D721Med (cell line): ENCODE results near the gene LEKR1.

Source experiments
- DNase-seq: peaks from one replicate; pipeline ENCODE4 v3.0.0; 2011; ENCODE audit warnings: low spot score; ENCODE audit not compliant: insufficient read length
- FAIRE-seq: peaks from 2 replicates; lab custom pipeline; 2011; peaks lifted over from hg19 to GRCh38; lab: Jason Lieb, UNC
- CTCF ChIP-seq: IDR thresholded peaks from 2 replicates; pipeline ENCODE4 v1.5.1; 2012; ENCODE audit warnings: mild to moderate bottlenecking, control low read depth; ENCODE audit not compliant: insufficient read depth; ENCODE audit errors: missing control alignments

LEKR1 gene

GRCh38 chr3:156826144-156826895, at the start of gene LEKR1:
Gene LEKR1, plus strand, starts transcription at chr3:156826353. Its CDS starts 2,977 bp downstream, at chr3:156829330.
- TF ChIP-seq CTCF = no peak
- FAIRE-seq (no peak), DNase-seq (peak; percentile 72)

GRCh38 chr3:156776871-156777270, 49.3 kb upstream of the LEKR1 start:
- TF ChIP-seq CTCF = no peak
- FAIRE-seq (no peak), DNase-seq (no peak)

DNA sequence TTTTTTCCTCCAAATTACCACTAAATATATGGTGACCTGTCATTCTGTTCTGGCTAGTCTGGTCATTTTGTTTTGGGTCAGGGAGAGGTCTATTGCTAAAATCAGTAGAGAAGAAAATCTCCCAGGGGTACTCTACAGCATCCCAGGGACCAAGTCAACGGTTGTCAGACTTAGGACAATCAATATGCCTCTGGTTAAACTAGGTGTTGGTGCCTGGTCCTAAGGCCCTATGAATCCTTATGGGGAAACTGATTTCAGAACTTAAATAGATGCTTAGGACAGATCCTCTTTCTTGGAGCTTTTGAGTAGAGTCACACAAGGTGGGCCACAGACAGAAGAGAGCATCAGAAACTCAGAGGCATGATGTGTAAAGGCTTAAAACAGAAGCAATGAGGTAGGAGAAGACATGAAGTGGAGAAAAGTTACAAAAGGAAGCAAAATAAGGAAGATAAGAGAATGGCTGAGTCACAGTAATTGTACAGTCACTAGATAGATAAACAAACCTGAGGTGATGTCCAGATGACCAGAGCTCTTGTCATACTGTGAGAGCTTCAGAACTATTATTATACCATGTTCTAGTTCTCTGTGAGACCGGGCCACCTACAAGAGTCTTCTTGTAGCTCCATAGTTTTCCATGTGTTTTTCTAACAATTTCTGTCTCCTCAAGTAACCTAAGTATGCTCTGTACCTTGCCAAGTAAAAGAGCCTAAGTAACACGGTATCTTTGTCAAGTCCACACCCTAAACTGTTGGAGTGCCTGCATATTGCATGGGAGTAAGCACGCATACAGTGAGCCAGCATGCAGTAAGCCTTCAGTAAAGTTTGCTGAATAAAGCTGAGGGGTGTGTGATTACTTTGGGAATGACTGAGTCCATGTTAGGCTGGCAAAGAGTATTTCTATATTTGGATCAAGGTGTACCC, 44.6 kb upstream of the LEKR1 start:
- no peak for FAIRE-seq
- no peak for TF ChIP-seq CTCF
- no peak for DNase-seq

DNA sequence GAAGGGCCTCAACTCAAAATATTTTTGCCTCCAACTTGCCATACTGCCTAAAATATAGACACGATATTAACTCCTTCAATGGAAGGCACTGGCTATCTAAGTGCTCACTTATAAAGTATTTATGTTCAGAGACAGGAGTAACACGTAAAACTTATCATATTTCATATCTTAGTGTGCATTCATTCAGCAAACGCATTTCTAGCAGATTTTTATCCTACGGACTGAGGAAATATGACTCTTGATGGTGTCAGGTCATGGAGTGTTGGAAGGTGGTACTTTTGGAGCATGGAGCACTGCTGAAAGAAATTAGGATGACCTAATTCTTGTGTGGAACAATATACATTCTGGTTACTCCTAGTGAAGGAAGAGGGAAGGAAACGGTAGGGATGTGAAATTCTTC, 43.8 kb upstream of the LEKR1 start:
- FAIRE-seq = no peak
- TF ChIP-seq CTCF = no peak
- DNase-seq = no peak

DNA sequence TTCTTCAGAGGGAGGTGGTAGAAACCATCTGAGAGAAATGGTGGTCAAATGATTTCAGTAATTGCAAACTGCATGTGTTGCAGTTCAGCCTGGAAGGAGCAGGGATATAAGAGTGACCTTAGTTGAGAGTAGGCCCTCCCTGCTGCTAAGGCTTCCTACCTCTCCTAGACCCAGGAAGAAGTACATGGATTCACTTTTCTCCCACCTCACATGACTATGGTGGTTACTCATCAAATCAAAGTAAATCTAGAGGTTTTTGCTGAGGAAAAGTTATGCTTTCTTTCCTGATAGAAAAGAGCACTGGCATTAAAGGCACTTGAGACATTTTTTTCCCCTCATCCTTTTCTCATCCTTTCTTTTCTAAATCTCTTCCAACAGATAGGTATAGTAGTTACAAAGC, 43.2 kb upstream of the LEKR1 start:
- FAIRE-seq (no peak), DNase-seq (no peak)
- TF ChIP-seq CTCF = no peak

- TF ChIP-seq CTCF = no peak
- no peak for FAIRE-seq
- DNase-seq = no peak
Observed at GRCh38 chr3:156787001-156787400, 39.2 kb upstream of the LEKR1 start.
